RWPE2 (cell line): ENCODE results near the gene EEF1G.

Experiments used
- ATAC-seq: fragments of 200-7000 bp; cut with Tn5 transposase; 3 replicates; pipeline ENCODE4 v1.9.1; 2021; ENCODE audit warnings: low read depth
- DNase-seq: peaks from one replicate; pipeline ENCODE4 v3.0.0-alpha.2; 2020; ENCODE audit warnings: low spot score
- H3K27ac ChIP-seq: fragments of 450-650 bp; 2 replicates; pipeline ENCODE4 v1.5.1; 2017; ENCODE audit warnings: mild to moderate bottlenecking; ENCODE audit not compliant: poor library complexity, severe bottlenecking
- H3K27me3 ChIP-seq: fragments of 250-450 bp; sonication (Bioruptor Pico); 2 replicates; pipeline ENCODE4 v1.5.1; 2021; ENCODE audit warnings: mild to moderate bottlenecking, moderate library complexity; ENCODE audit not compliant: insufficient read depth, poor library complexity, severe bottlenecking
- H3K36me3 ChIP-seq: fragments of 250-450 bp; sonication (Bioruptor Pico); 2 replicates; pipeline ENCODE4 v1.5.1; 2020; ENCODE audit warnings: low read depth, mild to moderate bottlenecking, moderate library complexity
- H3K4me1 ChIP-seq: fragments of 250-450 bp; sonication (Bioruptor Pico); 2 replicates; pipeline ENCODE4 v1.5.1; 2021; ENCODE audit warnings: mild to moderate bottlenecking, moderate library complexity; ENCODE audit not compliant: insufficient read depth, poor library complexity, severe bottlenecking
- H3K4me3 ChIP-seq: fragments of 250-450 bp; sonication (Bioruptor Pico); 2 replicates; pipeline ENCODE4 v1.5.1; 2021; ENCODE audit warnings: mild to moderate bottlenecking, moderate library complexity; ENCODE audit not compliant: severe bottlenecking
- H3K9me3 ChIP-seq: fragments of 250-450 bp; sonication (Bioruptor Pico); 2 replicates; pipeline ENCODE4 v1.5.1; 2021; ENCODE audit warnings: mild to moderate bottlenecking, moderate library complexity; ENCODE audit not compliant: severe bottlenecking
- TF ChIP-seq, protein P1 (sequence below): fragments of 450-650 bp; IDR thresholded peaks from one replicate; pipeline ENCODE4 v1.5.1; 2017; ENCODE audit warnings: mild to moderate bottlenecking, moderate library complexity; ENCODE audit not compliant: poor library complexity, severe bottlenecking

Gene EEF1G

DNA sequence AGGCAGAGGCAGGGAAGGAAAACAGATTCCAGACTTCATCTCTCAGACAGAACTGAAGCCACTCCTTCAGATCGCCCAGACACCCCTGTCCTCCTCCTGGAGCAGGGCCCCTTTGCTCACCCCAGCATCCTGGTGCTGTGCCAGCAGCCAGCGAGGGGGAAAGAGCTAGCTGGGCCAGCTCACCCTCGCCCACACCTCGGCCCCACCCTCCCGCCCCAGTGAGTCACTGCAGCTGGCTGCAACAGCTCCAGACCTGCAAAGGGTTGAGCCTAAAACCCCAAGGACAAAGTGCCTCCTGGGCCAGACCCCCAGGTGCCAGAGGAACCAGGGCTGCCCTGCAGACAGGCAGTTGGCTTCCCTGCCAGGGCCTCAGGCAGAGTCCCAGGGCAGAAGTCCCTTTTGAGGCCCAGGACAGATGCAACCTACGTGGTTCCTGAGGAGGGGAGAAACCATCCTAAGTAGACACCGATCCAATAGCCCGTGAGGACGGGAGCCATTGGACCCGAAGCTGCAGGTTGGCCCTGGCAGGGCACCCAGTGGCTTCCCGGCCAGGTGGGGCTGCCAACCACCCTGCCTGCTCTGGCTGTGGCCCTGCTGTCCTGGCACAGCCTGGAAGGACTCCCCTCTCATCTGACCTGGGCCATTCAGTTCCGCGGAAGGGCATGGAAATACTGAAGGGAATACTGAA is 34.3 kb downstream of the EEF1G start:
- TF ChIP-seq, protein P1, sequence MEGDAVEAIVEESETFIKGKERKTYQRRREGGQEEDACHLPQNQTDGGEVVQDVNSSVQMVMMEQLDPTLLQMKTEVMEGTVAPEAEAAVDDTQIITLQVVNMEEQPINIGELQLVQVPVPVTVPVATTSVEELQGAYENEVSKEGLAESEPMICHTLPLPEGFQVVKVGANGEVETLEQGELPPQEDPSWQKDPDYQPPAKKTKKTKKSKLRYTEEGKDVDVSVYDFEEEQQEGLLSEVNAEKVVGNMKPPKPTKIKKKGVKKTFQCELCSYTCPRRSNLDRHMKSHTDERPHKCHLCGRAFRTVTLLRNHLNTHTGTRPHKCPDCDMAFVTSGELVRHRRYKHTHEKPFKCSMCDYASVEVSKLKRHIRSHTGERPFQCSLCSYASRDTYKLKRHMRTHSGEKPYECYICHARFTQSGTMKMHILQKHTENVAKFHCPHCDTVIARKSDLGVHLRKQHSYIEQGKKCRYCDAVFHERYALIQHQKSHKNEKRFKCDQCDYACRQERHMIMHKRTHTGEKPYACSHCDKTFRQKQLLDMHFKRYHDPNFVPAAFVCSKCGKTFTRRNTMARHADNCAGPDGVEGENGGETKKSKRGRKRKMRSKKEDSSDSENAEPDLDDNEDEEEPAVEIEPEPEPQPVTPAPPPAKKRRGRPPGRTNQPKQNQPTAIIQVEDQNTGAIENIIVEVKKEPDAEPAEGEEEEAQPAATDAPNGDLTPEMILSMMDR: no peak
- Histone ChIP-seq H3K4me1 (peaks cover 43% of the 10 kb centered on the region), H3K36me3 (peaks cover 78% of the 10 kb centered on the region), H3K27ac (peak overlapping the region; percentile 97), H3K27me3 (no peaks in the 10 kb centered on the region), H3K9me3 (no peaks in the 10 kb centered on the region), H3K4me3 (peak overlapping the region; percentile 7)
- peak; percentile 64 for ATAC-seq
- DNase-seq: peak; percentile 89

DNA sequence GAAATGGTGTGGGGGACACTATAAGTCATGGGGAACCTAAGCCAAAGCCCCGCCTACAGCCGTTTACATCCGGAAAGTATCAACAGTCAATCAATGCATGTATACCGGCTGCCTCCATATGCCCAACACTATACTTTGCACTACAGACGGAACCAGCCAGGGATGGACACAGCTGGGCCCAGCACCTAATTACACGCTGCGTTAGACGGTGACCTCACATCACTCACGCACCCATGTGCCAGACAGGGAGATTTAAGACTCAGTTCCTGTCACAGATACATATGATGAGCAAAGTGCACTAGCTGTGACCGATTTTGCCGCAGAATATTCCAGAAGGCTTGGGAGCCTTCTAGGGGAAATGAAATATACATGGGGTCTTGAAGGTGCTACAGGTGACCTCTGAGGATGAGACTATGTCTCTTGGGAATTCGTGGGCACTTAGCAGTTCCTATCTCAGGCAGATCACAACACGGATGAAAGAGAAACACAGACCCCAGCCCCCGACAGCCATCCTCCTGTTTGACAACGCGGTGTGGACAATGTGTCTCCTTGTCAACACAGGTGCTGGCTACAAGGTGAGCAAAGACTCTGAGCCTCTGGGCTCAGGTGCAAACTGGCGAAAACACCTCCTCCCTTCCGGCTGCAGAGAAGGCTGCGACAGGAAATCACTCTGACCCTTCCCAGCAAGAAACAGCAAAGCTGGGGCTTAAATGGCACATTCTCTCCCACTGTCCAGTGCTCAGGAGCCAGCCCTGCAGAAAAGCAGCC is 35.0 kb downstream of the EEF1G start:
- TF ChIP-seq, protein P1: no peak
- no peaks in the 10 kb centered on the region for H3K27me3 ChIP-seq
- peaks cover 43% of the 10 kb centered on the region for H3K4me1 ChIP-seq
- H3K9me3 ChIP-seq: no peaks in the 10 kb centered on the region
- no peak overlapping the region for H3K4me3 ChIP-seq
- DNase-seq: no peak
- peak overlapping the region; percentile 97 for H3K27ac ChIP-seq
- no peak for ATAC-seq
- peaks cover 80% of the 10 kb centered on the region for H3K36me3 ChIP-seq

DNA sequence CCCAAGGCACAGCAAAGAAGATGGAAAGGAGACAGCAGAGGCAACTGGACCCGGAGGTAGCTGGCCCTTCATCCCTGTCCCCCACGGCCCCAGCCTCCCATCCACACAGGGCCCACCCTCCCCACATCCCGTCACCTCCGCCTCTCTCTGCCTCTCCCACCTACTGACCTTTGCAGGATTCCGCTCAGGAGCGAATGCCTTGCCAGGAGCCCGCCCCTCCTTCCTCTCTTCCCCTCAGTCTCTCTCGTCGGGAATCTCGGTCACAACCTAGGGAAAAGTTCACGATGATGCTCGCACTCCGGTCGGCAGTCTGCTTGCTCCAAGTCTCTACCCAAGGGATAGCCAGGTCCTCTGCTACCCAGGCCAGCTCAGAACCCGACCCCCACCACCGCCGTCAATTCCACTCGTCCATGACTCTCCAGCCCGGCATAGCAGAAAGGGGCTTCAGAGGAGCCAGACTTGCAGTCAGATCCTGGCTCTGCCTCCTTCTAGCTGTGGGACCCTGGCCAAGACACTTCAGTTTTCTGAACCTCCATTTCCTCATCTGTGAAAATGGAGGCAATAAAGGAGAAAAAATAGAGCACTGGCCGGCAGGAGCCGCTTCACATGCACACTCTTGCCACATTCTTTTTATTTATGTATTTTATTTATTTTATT is 37.3 kb downstream of the EEF1G start:
- H3K4me1 ChIP-seq: peaks cover 32% of the 10 kb centered on the region
- H3K9me3 ChIP-seq: no peaks in the 10 kb centered on the region
- no peaks in the 10 kb centered on the region for H3K27me3 ChIP-seq
- H3K36me3 ChIP-seq: peaks cover 84% of the 10 kb centered on the region
- no peak overlapping the region for H3K4me3 ChIP-seq
- H3K27ac ChIP-seq: no peak overlapping the region
- TF ChIP-seq, protein P1: no peak
- no peak for ATAC-seq
- no peak for DNase-seq

DNA sequence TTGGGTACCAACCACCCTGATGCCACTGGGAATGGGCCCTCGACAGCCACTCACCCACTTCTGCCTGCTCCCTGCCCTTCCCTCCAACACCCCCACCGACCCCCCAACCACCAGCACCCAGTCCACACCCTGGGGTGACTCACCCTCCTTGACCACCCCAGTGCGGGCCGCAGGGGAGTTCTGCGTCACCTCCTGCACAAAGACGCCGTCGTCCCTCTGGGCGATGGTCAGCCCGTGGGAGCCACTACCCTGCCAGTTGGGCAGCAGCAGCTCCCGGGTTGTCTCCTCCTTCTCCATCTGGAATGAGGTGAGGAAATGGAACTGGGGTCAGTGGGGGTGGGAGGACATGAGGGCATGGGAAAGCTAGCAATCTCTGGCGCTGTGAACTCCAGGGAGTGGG is 37.9 kb downstream of the EEF1G start:
- DNase-seq: no peak
- Histone ChIP-seq H3K9me3 (no peaks in the 10 kb centered on the region), H3K4me1 (peaks cover 26% of the 10 kb centered on the region), H3K36me3 (peaks cover 84% of the 10 kb centered on the region), H3K4me3 (no peak overlapping the region), H3K27ac (no peak overlapping the region), H3K27me3 (no peaks in the 10 kb centered on the region)
- TF ChIP-seq, protein P1: no peak
- ATAC-seq: no peak
